Fibroblast of villous mesenchyme (primary cell): Measurements from ENCODE around the gene SLC17A7. TPM values are rescaled to one million over a fixed set of nuclear protein-coding genes. Genes with fewer than 3 reads are reported as not detected.

Experiments used
- DNase-seq: peaks from one replicate; pipeline ENCODE4 v3.0.0-alpha.2; 2010; ENCODE audit warnings: low read depth
- H3K4me3 ChIP-seq: 2 replicates; pipeline ENCODE4 v1.5.1; 2011; ENCODE audit warnings: low read depth, mild to moderate bottlenecking, low read length
- total RNA-seq: library from RNA; depleted of rRNA; stranded (reverse); fragments of >200 nt; gene quantifications from 2 replicates; pipeline ENCODE4 v1.2.3, GENCODE V29; 2012
- TF ChIP-seq, protein P1 (sequence below): IDR thresholded peaks from 2 replicates; pipeline ENCODE4 v1.5.1; 2012; ENCODE audit warnings: low read depth, mild to moderate bottlenecking, low read length; ENCODE audit not compliant: insufficient read depth

SLC17A7 gene
- total RNA-seq, 1 donor: not detected

DNA sequence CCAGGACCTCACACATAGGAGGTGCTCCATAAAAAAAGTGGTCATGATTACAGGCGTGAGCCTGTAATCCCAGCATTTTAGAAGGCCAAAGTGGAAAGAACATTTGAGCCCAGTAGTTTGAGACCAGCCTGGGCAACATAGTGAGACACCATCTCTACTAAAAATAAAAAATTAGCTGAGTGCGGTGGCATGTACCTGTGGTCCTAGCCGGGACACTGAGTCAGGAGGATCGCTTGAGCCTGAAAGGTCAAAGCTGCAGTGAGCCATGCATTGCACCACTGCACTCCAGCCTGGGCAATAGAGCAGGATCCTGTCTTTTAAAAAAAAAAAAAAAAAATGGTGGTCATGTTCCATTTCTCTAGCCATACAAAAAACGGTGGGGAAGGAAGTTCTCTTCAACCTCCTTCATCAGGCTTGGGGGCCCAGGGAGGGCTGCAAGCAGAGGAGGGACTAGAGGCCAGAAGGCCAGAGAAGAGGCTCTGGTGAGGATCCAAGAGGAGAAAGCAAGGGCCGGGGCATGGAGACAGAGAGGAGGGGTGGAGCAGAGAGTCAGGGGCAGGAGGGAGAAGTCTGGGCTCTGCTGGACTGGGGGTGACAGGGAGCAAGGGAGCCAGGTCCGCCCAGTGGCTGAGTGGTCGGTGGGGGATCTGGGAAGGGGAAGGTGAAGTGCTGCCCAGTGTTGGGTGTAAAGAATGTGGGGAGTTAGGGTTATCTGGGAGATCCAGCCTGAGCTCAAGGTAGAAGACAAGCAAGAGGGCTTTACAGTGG, 44.4 kb downstream of the SLC17A7 start:
- H3K4me3 ChIP-seq: no peak overlapping the region
- no peak for DNase-seq
- TF ChIP-seq, protein P1, sequence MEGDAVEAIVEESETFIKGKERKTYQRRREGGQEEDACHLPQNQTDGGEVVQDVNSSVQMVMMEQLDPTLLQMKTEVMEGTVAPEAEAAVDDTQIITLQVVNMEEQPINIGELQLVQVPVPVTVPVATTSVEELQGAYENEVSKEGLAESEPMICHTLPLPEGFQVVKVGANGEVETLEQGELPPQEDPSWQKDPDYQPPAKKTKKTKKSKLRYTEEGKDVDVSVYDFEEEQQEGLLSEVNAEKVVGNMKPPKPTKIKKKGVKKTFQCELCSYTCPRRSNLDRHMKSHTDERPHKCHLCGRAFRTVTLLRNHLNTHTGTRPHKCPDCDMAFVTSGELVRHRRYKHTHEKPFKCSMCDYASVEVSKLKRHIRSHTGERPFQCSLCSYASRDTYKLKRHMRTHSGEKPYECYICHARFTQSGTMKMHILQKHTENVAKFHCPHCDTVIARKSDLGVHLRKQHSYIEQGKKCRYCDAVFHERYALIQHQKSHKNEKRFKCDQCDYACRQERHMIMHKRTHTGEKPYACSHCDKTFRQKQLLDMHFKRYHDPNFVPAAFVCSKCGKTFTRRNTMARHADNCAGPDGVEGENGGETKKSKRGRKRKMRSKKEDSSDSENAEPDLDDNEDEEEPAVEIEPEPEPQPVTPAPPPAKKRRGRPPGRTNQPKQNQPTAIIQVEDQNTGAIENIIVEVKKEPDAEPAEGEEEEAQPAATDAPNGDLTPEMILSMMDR: no peak

DNA sequence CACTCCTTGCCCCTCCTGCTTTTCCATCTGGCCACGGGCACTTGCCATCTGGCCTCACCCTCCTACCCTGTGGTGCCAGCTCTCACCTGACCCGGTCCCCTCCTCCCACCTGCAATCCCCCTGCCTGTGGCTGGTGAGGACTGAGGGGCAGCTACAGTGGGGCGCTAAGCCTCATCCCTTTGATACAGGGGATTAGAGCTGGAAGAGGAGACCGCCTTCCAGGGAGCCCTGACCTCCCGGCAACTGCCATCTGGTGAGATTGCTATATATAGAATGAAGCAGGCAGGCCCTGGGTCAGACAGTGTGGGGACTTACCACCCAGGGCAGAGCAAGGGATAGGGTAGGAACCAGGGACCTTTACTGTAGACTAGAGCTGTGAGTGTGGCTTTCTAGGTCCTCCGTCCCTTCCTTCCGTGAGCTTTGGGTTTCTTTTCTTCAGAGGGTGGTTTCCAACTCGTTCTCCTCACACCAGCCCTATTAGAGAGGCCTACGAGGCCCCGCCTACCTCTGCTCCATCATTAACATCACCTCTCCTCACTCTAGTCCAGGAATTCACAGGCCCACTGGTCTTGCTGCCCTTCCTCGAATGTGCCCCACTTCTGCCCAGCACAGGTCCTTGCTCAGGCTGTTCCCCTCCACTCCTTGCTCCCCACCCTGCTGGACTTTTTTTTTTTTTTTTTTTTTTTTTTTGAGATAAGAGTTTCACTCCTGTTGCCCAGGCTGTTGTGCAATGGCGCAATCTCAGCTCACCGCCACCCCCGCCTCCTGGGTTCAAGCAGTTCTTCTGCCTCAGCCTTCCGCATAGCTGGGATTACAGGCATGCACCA, 45.5 kb downstream of the SLC17A7 start:
- TF ChIP-seq, protein P1: no peak
- no peak overlapping the region for H3K4me3 ChIP-seq
- peak; percentile 27 for DNase-seq

DNA sequence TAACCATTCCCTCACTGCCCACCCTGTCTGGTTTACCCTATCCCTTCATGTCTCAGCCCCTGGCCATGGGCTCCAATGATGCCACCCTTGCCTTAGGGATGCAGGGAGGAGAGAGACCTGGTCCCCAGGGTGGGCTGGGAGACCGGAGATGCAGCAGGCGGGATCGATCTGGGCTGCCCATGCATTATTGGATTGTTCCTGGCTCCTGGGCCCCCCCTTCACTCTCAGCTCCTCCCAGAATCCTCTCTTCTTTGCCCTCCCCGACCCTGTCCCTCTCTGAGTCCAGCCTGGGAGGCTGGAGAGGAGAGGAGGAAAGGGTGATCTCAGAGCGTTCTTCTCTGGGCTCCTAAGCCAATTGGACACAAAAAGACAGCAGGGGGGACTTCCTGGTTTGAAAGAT, 47.4 kb downstream of the SLC17A7 start:
- DNase-seq: no peak
- no peak overlapping the region for H3K4me3 ChIP-seq
- TF ChIP-seq, protein P1: no peak

DNA sequence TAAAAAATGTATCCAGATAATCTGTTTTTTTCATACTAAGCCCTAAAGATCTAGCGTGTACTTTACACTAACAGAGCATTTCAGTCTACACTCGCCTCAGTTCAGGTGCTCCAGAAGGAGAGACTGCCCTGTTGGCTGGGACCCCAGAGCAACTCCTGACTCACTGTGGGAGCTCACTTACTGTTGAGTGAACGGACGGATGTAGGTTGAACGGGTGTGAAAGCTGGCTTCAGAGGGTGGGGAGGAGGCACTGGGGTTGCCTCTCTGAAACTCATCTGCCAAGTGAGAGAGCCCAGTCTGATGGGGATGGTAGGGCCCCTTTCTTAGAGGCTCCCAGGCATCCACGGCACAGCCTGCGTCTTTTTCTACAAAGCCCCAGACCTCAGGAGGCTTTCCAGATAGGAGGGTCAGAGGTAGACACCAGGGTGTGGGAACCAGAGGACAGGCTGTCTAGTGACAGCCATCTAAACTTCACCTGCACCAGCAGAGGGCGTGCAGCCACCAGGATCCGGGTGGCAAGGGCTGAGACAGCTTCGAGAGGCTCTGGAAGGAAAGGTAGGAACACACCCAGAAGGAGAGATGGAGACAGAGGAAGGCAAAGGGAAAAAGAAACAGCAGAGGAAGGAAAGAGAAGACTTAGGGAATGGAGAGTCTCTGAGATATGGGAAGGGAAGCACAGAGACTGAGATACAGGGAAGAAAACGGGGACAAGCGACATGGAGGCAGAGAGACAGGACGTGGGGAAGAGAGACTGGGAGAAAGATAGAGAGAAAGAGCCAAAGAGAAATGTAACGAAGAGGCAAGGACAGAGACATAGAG, 49.5 kb downstream of the SLC17A7 start:
- peak; percentile 74 for DNase-seq
- H3K4me3 ChIP-seq: no peak overlapping the region
- TF ChIP-seq, protein P1: peak; percentile 84

DNA sequence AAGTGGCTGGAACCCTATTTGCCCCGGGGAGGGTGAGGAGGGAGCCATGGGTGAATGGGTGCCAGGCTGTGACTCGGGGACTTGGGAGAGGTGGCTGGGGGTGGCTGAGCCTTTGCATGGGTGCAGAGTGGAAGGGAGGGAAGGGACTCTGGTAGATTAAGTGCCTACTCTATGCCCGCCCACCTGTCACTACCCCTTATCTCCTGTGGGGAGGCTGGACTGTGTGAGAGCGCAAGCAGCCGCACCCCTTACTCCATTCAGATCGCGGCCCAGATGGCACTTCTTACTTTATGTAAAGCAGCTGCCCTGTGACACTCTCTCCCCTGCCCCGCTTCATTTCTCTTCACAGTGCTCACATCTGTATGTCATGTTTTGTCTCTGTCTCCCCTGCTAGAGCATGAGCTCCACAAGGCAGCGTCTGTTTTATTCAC, 50.4 kb downstream of the SLC17A7 start:
- TF ChIP-seq, protein P1: no peak
- H3K4me3 ChIP-seq: no peak overlapping the region

DNA sequence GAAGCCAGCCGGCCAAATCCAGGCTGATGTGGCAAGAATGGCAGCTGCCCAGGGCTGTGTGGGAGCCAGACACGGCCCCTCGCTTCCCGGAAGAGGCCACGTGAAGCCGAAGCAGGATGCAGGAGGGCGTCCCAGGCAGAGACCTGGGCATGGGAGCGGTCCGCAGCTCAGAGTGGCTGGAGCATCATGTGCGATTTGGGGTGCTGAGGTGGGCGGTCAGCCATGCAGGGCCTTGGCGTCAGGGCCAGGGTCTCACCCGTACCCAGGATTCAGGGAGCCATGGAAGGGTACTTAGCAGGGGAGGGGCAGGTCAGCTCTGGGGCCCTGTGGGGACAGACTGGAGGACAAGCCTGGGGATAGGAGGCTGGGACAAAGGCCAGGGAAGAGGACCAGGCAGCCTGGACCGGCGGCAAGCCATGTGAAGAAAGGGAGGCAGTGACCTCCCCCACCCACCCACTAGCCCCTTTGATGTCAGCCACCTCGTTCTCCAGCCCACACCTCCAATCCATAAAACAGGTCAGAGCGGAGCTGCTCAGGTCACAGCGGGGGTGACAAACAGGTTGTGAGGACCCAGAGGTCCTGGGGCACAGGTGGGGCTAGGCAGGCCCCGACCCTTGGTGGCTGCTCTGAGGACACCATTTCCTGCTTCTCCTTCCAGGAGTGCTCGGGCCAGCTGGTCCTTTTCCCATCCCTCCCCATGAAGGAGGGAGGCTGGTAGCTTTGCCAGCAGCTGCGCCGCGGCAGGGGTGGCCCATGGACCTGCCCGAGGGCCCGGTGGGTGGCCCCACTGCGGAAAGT, 51.0 kb downstream of the SLC17A7 start:
- no peak for DNase-seq
- H3K4me3 ChIP-seq: no peak overlapping the region
- TF ChIP-seq, protein P1: no peak

More for the DNA sequence above, 50.4 kb downstream of the SLC17A7 start:
- DNase-seq: no peak
